Effector memory CD4-positive, alpha-beta T cell (primary cell): ENCODE data around the gene MAP4K4.

Source experiments
- DNase-seq, 3 donors: peaks; one replicate each; pipeline ENCODE4 v3.0.0-alpha.2; 2020
- H3K27ac ChIP-seq: 2 replicates; pipeline ENCODE4 v1.7.0; 2013; ENCODE audit warnings: mild to moderate bottlenecking, low read length, moderate library complexity; ENCODE audit not compliant: insufficient read depth, poor library complexity, severe bottlenecking
- H3K27me3 ChIP-seq: replicated peaks from 2 replicates; pipeline ENCODE4 v1.7.0; 2013; ENCODE audit warnings: mild to moderate bottlenecking, low read length; ENCODE audit not compliant: insufficient read depth, control insufficient read depth, poor library complexity, severe bottlenecking
- H3K36me3 ChIP-seq: 2 replicates; pipeline ENCODE4 v1.7.0; 2013; ENCODE audit warnings: mild to moderate bottlenecking, low read length, moderate library complexity; ENCODE audit not compliant: control insufficient read depth, insufficient read depth
- H3K4me1 ChIP-seq: 2 replicates; pipeline ENCODE4 v1.7.0; 2013; ENCODE audit warnings: low read length, mild to moderate bottlenecking; ENCODE audit not compliant: control insufficient read depth, insufficient read depth, poor library complexity, severe bottlenecking
- H3K4me3 ChIP-seq: 2 replicates; pipeline ENCODE4 v1.7.0; 2013; ENCODE audit warnings: low read length, low read depth, mild to moderate bottlenecking; ENCODE audit not compliant: insufficient read depth, poor library complexity, severe bottlenecking
- H3K9me3 ChIP-seq: 2 replicates; pipeline ENCODE4 v1.7.0; 2013; ENCODE audit warnings: mild to moderate bottlenecking, low read length, moderate library complexity; ENCODE audit not compliant: control insufficient read depth

The MAP4K4 gene

GRCh38 chr2:101788565-101788964, 91.1 kb downstream of the MAP4K4 start:
- H3K27ac ChIP-seq = no peak overlapping the region
- no peaks in the 10 kb centered on the region for H3K27me3 ChIP-seq
- no peaks in the 10 kb centered on the region for H3K4me1 ChIP-seq
- no peak overlapping the region for H3K4me3 ChIP-seq
- DNase-seq = no peak
- H3K9me3 ChIP-seq = no peaks in the 10 kb centered on the region
- no peaks in the 10 kb centered on the region for H3K36me3 ChIP-seq

DNA sequence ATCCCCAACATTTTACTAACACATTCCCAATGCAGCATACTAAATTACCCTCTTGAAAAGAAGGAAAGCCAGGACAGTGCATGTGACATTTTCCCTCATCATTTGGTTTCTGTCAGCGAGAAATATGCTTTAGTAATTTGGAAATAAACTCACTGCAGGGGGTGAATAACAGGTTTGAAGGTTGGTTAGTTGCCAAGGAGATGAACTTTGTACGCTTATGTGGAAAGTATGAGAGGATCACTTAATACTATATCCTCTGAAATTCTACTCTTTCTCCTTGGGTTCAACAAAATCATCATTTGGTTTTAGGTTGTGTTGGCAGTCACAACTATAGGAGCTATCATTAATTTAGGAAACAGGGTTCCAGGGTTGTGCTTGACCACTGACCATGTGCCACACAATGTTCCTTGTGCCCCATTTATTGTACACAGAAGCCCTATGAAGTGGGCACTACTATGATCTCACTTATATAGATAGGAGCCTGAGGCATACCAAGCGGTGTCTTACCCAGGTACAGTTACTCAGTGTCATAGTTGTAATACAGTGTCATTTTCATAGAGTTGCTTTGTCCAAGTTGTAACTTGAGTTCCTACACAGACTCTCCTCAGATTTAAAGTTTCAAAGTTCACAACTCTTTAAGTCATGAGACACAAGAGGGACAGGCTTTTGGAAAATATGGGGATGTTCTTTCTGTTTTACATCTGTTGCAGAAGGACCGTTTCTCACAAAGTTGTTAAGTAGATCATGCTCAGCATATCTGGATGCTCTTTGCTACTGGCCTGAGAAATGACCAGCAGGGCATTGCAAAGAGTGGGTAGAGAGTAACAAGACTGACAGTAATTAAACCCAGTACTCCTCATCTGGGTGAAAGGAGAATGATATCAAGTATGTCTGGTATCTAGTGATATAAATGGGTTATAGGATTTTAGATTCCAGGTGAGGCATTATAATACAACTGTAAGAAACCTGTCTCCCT, 91.8 kb downstream of the MAP4K4 start:
- H3K36me3 ChIP-seq = no peaks in the 10 kb centered on the region
- no peaks in the 10 kb centered on the region for H3K27me3 ChIP-seq
- no peak overlapping the region for H3K27ac ChIP-seq
- H3K4me3 ChIP-seq = no peak overlapping the region
- H3K4me1 ChIP-seq = no peaks in the 10 kb centered on the region
- no peaks in the 10 kb centered on the region for H3K9me3 ChIP-seq
- DNase-seq = no peak

DNA sequence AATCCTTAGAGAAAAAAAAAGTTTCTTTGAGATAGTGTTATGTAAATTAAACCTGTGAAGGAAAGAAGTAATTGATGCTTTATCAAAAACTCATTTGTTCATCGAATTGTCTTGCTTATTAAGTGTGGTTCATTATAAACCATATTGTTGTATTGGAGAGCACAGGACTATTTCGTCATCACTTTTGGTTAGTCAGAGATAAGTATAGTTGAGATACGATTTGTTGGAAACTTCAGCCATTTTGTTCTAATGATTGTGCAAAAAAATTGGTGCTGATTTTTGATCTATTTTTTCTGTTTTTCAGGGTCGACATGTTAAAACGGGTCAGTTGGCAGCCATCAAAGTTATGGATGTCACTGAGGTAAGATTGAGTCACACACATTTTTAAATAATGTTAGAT, 92.9 kb downstream of the MAP4K4 start:
- Histone ChIP-seq H3K36me3 (no peaks in the 10 kb centered on the region), H3K27ac (no peak overlapping the region), H3K4me3 (no peak overlapping the region), H3K27me3 (no peaks in the 10 kb centered on the region), H3K4me1 (no peaks in the 10 kb centered on the region), H3K9me3 (no peaks in the 10 kb centered on the region)
- DNase-seq = no peak

GRCh38 chr2:101790857-101791256, 93.3 kb downstream of the MAP4K4 start:
- Histone ChIP-seq H3K4me1 (no peaks in the 10 kb centered on the region), H3K9me3 (no peaks in the 10 kb centered on the region), H3K4me3 (no peak overlapping the region), H3K36me3 (no peaks in the 10 kb centered on the region), H3K27me3 (no peaks in the 10 kb centered on the region), H3K27ac (no peak overlapping the region)
- no peak for DNase-seq

- H3K4me3 ChIP-seq = no peak overlapping the region
- no peak overlapping the region for H3K27ac ChIP-seq
- H3K9me3 ChIP-seq = no peaks in the 10 kb centered on the region
- H3K36me3 ChIP-seq = no peaks in the 10 kb centered on the region
- no peak for DNase-seq
- no peaks in the 10 kb centered on the region for H3K27me3 ChIP-seq
- H3K4me1 ChIP-seq = no peaks in the 10 kb centered on the region
Observed at GRCh38 chr2:101792208-101792607, 94.7 kb downstream of the MAP4K4 start.

GRCh38 chr2:101793277-101793969, 95.9 kb downstream of the MAP4K4 start:
- no peaks in the 10 kb centered on the region for H3K27me3 ChIP-seq
- no peaks in the 10 kb centered on the region for H3K36me3 ChIP-seq
- DNase-seq = no peak
- H3K9me3 ChIP-seq = no peaks in the 10 kb centered on the region
- H3K4me3 ChIP-seq = no peak overlapping the region
- H3K4me1 ChIP-seq = no peaks in the 10 kb centered on the region
- no peak overlapping the region for H3K27ac ChIP-seq

DNA sequence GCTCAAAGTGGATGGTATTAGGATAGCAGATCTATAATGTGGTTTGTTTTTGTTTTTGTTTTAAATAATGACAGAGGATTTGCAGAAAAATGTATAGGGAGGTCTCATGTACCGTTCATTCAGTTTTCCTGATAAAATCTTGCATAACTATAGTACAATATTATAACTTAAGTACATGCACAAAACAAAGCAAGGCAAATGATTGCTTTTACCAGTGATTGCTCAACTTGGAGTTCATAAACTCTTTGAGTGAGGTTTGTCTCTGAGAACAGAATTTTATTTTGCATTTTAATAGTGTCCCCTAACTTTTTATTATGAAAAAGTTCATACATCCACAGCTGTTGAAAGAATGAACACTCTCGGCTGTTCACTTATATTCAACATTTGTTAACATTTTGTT, 96.6 kb downstream of the MAP4K4 start:
- Histone ChIP-seq H3K4me1 (peaks cover under 1% of the 10 kb centered on the region), H3K36me3 (no peaks in the 10 kb centered on the region), H3K27ac (no peak overlapping the region), H3K4me3 (no peak overlapping the region), H3K27me3 (no peaks in the 10 kb centered on the region), H3K9me3 (no peaks in the 10 kb centered on the region)
- no peak for DNase-seq

GRCh38 chr2:101795033-101795432, 97.5 kb downstream of the MAP4K4 start:
- no peaks in the 10 kb centered on the region for H3K27me3 ChIP-seq
- H3K4me3 ChIP-seq = no peak overlapping the region
- no peaks in the 10 kb centered on the region for H3K9me3 ChIP-seq
- no peak for DNase-seq
- H3K36me3 ChIP-seq = no peaks in the 10 kb centered on the region
- no peak overlapping the region for H3K27ac ChIP-seq
- H3K4me1 ChIP-seq = peaks cover 3% of the 10 kb centered on the region

GRCh38 chr2:101796825-101797600, 99.5 kb downstream of the MAP4K4 start:
- Histone ChIP-seq H3K4me1 (peaks cover 3% of the 10 kb centered on the region), H3K36me3 (no peaks in the 10 kb centered on the region), H3K27ac (no peak overlapping the region), H3K27me3 (no peaks in the 10 kb centered on the region), H3K4me3 (no peak overlapping the region), H3K9me3 (no peaks in the 10 kb centered on the region)
- DNase-seq = no peak
